Right renal cortex interstitium (tissue), 3 donors: ENCODE data around the gene DBT. TPM values are rescaled to one million over a fixed set of nuclear protein-coding genes. Genes with fewer than 3 reads are reported as not detected.

Experiments used
- polyA plus RNA-seq, 3 donors: library from polyadenylated mRNA; unstranded; fragments of 120-200 nt; gene quantifications; one replicate each; pipeline ENCODE4 v1.2.1, GENCODE V29; 2013; ENCODE audit not compliant: insufficient read length in 3 of 3

Gene DBT
- polyA plus RNA-seq, 3 donors, result 27.0 to 29.5 (median 27.4) TPM

Other genes with a start within 250 kb of the DBT start
- 1 to 10 TPM; 8.2 to 9.6 (median 9.6) TPM for gene SASS6, start 116.9 kb downstream of the DBT start, polyA plus RNA-seq
- 10 to 100 TPM; 27.3 to 32.7 (median 31.4) TPM for gene TRMT13, start 116.7 kb downstream of the DBT start, polyA plus RNA-seq
- gene LRRC39, start 71.6 kb downstream of the DBT start, polyA plus RNA-seq, result 1 to 10 TPM; 2.1 to 2.4 (median 2.2) TPM
- 10 to 100 TPM; 31.3 to 32.5 (median 31.3) TPM for gene RTCA, start 16.4 kb upstream of the DBT start, polyA plus RNA-seq
- gene CDC14A, start 102.7 kb upstream of the DBT start, polyA plus RNA-seq, result 10 to 100 TPM; 28.7 to 33.2 (median 30.3) TPM